HG03442 (cell line): Measurements from ENCODE around the gene ARID3A.
"Not testable (repeated sequence)": the region's sequence is repeated elsewhere in the genome, so short reads cannot be mapped to it uniquely, and the experiment has no call there.

Experiments
- ATAC-seq: cut with Tn5 transposase; IDR thresholded peaks from one replicate; pipeline ENCODE4 v1.9.1; 2021; ENCODE audit warnings: mild to moderate bottlenecking, moderate library complexity; ENCODE audit not compliant: unreplicated experiment

The ARID3A gene

DNA sequence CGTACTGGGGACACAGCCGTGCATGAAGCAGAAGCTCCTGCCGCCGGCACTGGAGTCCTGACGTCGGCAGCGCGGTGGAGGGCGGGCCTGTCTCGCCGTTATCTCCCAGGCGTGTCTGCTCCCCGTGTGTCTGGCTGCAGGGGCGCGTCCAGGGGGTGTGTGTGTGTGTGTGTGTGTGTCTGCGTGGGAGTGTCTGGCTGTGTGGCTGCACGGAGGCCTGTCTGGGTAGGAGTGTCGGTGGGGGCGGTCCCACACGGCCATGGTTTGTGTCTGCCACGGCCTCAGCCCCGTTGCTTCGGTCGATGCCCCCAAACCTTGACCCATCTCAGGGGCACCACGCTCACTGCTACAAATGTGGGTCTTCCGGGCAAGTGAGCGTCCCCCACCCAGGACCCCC, 18.3 kb downstream of the ARID3A start:
- ATAC-seq, result no peak

DNA sequence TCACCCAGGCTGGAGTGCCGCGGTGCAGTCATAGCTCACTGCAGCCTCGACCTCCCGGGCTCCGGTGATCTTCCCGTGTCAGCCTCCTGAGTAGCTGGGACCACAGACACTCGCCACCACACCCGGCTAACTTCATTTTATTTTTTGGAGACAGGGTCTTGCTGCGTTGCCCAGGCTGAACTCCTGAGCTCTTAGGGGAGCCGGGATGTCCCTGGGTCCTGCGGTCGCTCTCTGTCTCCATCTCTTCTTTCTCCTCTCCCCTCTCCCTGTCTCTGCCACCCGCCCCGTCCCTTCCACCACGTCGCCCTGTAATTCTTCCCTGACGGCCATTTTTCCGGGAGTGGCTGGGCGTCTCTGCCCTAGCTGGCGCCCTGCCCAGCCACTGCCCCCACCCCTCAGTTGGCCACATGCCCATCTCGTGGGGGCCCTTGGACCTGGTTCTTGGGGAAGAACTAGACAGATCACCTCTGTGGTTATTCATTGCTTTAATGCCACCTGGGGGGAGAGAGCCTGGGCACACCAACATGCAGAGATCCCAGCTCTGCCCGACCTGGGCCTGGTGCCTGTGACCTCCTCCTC, 18.9 kb downstream of the ARID3A start:
- no peak for ATAC-seq

DNA sequence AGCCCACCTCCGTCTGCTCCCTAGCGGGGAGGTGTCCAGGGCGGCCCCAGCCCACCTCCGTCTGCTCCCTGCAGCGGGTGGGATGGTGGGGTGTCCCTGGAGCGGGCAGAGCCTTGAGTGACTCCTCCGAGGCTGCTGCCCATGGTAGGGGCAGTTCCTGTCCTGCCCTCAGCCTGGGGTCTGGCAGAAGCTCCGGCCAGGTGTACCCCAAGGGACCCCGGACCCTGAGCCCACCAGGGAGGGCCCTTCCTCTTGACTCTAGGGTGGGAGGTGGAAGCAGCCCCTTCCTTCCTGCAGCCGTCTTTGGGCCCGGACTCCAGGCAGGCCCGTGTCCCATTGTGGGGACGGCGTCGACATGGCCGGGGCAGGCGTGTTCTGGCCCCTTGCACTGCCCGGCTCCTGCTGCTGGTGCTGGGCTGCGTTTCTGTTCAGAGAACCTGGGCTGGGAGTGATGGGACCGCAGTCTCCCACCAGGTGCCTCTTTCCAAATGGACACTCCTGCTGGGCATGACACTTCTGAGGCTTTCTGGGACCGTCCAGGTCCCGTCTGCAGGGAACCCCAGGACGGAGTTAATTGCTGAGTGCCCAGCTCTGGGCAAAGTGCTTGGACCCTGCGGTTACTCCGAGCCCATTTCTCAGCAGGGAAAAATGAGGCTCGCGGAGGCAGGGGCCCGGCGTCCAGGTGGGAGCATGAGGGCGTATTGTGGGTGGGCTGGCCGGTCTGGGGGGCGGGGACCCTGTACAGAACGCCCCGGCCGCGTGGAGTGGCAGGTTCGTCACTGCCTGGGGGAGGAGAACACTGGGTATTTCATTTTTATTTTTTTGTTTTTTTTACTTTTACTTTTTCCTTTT, 19.8 kb downstream of the ARID3A start:
- no peak for ATAC-seq

DNA sequence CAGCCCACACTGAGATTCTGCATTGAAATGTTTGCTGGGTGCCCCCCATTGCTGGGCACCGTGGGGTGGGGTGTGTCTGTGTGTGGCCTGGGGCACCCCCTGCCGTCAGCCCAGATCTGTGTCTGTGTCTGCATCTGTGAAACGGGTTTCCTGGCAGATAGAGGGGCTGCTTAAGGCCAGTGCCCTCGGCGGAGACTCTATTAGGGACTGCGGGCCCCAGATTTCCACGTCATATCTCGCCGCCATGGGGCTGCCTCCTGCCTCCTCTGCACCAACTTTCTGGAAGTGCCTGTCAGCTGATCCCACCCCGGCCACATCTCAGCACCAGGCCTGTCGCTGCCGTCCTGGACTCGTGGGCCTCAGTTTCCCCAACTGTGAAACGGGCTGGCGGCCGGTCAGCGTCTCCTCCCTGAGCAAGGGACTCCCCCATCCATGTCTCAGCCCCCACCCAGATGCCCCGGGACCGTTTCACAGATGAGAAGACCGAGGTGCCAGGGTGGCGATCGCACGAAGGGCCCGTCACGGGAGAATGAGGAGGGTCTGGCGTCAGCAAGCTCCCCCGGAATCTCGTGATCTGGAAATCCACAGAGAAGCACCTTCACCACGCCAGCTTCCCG, 21.4 kb downstream of the ARID3A start:
- peak; percentile 6 for ATAC-seq

DNA sequence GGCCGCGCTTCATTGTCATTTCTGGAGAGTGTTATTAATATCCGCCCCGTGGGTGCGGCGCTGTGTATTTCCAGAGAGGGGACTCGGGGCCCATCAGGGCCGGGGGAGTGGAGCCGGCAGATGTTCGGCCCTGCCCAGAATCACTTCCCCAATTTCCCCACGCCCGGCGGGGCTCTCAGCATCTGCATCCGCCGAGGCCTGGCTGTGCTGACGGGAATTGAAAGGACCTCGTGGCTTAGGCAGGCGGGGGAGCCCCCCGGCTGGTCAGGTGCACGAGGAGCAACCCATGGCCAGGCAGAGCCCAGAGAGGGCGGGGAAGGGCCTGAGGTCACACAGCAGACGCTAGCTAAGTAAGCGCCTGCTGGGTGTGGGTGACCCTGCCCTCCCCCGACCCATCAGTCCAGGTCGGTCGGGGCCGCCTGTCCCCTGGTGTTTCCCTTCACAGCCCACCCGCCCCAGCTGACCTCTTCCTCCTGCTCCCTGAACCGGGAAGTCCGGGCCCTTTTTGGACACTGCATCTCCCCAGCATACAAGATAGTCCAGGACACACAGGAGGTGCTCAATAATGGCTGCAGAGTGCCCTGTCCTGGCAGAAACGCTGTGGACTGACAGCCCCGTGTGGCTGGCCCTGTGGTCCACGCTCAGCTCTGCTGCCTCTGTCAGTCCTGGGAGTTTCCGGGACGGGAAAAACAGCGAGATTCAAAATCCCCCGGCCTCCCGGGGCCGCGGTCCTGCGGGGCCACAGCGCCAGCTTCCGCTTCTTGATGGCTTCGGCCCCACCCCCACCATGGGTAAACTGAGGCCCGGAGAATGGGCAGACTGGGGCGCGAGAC, 22.1 kb downstream of the ARID3A start:
- ATAC-seq, result peak; percentile 56

DNA sequence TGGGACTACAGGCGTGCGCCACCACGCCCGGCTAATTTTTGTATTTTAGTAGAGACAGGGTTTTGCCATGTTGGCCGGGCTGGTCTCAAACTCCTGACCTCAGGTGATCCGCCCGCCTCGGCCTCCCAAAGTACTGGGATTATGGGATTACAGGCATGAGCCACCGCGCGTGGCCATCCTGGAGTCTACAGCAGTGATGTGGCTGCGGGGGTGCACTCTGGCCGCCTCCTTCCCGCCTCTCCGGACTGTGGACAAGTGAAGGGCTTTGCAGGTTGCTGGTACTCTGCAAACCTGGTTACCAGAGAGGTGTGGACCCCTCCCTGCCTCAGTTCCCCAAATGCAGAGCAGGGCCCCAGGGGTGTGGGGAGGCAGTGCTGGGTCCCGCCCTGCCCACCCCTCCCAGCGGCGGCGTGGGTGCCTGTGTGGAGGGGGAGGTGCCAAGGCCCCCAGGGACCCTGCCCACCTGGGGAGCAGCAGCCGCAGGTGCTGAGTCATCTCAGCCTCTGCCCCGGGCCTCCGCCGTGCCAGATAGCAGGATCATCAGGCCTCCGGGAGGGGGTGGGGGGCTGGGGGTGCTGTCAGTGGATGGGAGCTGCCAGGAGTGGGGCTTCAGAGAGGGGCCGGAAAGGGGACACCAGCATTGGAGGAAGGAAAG, 23.1 kb downstream of the ARID3A start:
- no peak for ATAC-seq

DNA sequence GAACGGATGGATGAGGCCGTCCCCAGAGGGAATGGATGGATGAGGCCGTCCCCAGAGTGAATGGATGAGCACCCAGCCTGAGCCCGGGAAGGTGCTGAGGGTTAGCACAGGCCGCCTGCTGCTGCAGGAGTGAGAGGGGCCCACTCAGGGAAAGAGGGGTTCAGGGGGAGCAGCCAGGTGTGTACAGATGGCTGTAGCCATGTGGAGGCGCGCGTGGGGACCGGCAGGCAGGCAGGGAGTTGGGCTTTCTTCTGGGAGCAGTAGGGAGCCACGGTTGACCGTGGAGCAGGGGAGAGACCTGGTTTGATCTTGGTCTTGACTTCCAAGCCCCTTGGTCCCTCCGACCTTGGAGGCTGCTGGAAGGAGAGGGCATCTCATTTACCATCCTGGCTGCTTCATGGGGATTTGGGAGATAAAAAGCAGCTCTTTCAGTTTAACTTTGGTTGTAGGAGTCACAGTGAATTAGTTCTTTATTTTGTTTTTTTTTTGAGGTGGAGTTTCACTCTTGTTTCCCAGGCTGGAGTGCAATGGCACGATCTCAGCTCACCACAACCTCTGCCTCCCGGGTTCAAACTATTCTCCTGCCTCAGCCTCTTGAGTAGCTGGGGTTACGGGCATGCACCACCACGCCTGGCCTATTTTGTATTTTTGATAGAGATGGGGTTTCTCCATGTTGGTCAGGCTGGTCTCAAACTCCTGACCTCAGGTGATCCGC, 24.7 kb downstream of the ARID3A start:
- ATAC-seq, result no peak

DNA sequence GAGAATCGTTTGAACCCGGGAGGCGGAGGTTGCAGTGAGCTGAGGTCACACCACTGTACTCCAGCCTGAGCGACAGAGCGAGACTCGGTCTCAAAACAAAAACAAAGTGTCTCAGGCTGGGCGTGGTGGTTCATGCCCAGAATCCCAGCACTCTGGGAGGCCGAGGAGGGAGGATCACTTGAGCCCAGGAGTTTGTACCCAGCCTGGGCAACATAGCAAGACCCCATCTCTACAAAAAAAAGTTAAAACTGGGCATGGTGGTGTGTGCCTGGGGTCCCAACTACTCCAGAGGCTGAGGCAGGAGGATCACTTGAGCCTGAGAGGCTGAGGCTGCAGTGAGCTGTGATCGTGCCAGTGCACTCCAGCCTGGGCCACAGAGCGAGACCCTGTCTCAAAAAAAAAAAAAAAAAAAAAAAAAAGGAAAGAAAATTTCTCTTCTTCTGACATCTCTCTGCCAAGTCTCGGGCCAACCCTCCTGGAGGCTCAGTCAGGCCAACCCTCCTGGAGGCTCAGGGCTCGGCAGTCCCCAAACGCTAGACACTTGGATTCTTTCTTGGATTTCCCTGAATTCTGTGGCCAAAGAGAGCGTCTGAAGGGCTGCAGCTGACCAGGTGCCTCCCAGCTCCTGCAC, 26.3 kb downstream of the ARID3A start:
- no peak for ATAC-seq

DNA sequence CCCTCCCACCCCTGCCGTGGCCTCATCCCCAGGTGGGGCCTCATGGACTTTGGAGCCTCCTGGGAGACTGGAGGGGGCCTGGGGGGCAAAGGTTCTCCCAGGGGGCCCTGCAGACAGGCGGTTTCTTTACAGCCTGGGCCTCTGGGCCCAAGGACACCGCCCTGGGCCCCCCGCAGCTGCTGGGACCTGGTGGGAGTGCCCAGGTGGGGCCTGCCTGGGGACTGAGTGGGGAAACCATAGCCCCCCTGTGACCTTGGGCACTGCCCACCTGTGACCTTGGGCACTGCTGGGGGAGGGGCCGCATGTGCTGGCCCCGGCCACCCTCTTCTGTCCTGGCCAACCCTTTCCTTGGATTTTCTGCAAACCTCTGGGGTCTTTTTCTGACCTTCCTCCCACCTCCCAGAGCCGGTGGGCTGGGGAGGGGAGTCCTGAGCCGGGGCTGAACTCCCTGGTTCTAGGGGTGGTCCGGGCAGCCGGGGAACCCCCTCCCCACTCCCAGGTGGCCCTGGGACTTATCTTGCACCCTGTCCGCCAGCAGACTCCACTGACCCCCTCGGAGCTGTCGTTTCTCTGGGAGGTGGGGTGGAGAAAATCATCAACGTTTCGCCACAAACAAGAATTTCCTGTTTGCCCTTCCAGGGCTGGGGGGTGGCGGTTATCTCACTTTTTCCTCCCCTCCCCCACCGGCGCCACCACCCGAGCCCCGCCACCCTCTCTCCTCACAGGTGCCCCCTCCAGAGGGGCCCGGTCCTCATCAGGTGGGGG, 27.0 kb downstream of the ARID3A start:
- no peak for ATAC-seq

DNA sequence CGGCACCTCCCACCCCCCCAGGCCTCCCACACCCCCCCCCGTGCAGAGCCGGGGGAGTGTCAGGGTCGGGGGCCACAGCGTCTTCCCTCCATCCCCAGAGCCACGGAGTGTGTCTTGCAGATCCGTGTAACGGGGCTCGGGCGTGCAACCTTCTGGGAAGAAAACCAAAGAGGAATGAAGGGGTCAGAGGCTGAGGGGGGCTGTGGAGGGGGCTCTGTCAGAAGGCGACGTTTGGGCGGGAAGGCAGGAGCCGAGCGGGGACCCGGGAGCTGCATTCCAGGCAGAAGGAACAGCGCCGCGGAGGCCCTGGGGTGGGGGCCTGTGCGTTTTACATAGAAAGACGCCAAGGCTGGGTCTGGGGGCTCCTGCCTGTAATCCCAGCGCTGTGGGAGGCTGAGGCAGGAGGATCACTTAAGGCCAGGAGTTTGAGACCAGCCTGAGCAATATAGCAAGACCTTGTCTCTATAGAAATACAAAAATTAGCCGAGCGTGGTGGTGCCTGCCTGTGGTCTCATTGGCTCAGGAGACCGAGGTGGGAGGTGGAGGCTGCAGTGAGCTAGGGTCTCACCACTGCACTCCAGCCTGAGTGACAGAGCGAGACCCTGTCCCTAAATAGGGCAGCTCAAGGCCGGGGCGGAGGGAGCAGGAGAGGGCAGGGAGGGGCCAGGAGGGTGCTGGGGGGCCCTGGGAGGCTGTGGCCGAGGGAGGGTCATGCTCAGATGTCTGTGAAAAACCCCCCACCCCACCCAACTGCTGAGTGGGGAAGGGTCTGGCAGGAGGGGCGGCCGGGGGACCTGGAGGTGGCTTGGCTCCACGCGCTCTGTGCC, 27.8 kb downstream of the ARID3A start:
- no peak for ATAC-seq

DNA sequence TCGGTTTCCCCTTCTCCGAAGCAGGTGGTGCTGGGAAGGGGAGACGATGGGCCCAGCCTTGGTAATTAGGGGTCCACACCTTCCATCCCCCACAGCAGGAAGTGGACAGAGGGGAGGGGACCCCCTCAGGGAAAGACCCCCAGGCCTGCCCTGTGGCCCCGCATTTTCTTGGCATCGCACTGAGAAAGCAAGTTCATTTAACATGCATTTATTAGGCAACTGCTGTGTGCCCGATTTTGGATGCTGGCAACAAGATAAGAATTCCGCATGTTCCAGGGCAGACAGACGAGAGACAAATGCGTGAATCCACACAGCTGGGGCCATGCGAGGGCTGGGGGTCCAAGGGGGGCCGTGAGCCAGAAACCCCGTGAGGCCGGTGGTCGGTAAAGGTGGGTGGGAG, 28.4 kb downstream of the ARID3A start:
- ATAC-seq, result no peak

DNA sequence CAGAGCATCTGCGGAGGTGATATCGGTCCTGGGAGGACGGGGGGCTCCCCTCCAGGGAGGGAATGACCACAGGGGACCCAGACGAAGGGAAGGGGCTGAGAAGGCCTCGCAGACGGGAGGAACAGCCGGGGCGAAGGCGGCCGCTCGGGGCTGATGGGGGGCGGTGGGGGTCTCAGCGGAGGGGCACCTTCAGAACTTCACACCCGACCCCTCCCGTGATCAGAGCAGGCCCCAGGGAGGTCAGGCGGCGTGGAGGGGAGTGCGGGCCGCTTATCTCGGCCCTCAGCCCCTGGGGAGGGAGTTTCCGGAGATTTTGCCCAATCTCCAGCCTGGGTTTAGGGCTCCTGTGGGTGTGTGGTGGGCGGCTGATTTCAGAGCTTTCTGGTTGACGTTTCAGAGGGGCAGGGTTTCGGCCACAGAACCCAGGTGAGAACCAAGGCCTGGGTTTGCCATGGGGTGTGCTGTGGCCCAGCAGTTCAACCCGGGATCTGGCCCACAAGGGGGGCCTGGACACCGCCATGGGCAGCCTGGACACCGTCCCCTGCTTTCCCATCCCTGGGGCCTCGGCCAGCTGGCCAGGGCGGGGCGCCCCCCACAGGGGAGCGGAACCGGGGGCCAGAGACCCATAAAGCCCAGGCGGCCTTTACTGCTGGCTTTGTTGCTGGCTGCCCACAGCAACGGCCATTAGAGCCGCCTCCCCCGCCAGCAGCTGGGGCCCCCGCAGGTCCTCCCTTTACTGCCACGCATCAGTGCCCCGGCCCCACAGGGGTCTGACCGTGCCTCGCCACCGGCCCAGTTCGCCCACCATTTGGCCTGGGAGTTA, 29.0 kb downstream of the ARID3A start:
- peak; percentile 57 for ATAC-seq

DNA sequence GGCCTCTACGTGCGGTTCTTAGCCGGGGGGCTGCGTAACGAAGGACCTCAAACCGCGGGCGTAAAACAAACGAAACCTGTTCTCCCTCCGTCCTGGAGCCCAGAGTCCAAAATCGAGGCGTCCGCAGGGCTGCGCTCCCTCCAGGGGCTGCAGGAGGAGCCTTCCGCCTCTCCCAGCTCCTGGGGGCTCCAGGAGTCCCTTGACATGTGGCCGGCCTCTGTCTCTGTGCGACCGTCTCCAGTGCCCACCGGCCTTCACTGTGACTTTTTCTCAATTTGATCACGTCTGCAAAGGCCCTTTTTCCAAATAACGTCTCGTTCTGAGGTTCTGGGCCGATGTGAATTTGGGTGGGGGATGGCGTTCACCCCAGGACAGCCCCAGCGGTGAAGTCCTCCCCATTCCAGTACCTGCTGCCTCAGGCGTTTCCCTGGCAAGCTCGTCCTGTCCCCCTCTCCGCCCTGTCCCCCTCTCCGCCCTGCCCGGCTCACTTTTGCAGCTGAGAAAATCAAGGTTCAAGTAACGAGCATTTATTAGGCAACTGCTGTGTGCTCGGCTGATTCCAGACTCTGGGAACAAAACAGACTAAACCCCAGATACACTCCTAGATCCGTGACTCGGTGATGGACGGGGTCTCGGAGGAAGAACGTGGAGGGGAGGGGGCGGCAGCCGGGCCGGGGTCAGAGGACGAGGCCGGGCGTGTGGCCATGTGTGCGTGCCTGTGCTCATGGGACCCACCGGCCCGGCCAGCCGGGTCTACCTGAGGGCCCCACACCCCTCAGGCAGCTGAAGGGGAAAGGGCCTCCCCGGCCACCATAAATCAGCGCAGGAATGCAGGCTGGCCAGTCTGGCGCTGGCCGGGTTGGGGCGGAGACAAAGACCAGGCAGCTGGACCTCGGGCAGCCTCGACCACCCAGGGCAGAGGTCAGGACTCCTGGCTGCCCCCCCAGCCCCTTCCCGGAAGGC, 30.2 kb downstream of the ARID3A start:
- no peak for ATAC-seq

DNA sequence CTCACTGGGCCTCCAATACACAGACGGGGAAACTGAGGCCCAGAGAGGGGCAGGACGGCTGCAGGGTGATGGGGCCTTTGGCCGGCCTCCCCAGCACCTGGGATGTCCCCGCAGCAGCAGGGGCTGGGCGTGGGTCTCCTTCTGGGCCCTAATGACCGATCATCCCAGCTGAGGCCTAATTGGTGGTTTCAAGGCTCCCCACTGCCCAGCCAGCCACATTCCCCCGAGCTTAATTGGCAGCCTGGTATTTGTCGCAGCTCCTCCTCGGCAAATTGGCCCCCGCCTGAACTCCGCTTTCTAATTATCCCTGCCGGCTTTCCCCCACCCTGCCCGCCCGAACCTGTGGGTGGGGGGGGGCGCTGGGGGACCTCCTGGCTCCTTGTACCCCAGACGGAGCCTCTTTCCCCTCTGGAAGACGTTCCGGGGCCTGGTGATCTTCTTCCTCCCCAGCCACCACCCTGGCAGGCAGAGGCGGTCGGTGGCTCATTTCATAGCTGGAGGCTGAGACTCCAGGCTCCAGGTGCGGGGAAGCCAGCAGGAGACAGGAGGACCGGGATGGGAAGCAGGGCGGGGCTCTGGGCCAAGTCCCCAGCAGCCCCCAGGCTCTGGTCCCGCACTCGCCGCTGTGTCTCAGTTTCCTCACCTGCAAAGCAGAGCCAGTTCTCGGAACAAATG, 31.1 kb downstream of the ARID3A start:
- ATAC-seq, result no peak

DNA sequence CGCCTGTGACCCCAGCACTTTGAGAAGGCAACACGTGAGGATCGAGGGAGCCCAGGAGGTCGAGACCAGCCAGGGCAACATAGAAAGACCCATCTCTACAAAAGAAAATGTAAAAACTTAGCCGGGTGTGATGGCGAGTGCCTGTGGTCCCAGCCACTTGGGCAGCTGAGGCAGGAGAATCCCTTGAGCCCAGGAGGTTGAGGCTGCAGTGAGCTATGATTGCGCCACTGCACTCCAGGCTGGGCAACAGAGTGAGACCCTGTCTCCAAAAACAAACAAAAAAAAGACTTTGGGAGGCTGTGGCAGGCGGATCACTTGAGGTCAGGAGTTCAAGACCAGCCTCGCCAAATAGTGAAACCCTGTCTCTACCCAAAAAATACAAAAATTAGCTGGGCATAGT, 31.7 kb downstream of the ARID3A start:
- ATAC-seq, result not testable (repeated sequence)
